Kidney epithelial cell (primary cell): ENCODE measurements around the gene TRIM10. TPM values are rescaled to one million over a fixed set of nuclear protein-coding genes. Genes with fewer than 3 reads are reported as not detected.

Experiments
- DNase-seq: peaks from one replicate; pipeline ENCODE4 v3.0.0-alpha.2; 2010; ENCODE audit warnings: low read depth
- H3K27me3 ChIP-seq: 2 replicates; pipeline ENCODE4 v1.6.0; 2011; ENCODE audit warnings: low read length; ENCODE audit not compliant: control insufficient read depth, insufficient read depth
- H3K36me3 ChIP-seq: 2 replicates; pipeline ENCODE4 v1.5.1; 2011; ENCODE audit warnings: low read length; ENCODE audit not compliant: control insufficient read depth, insufficient read depth
- H3K4me3 ChIP-seq: 2 replicates; pipeline ENCODE4 v1.5.1; 2011; ENCODE audit warnings: low read depth, mild to moderate bottlenecking, control low read depth, low read length
- CTCF ChIP-seq: IDR thresholded peaks from 2 replicates; pipeline ENCODE4 v1.5.1; 2011; ENCODE audit warnings: mild to moderate bottlenecking, moderate library complexity, low read length, control low read depth, inconsistent platforms; ENCODE audit not compliant: insufficient read depth, poor library complexity, severe bottlenecking
- total RNA-seq: library from RNA; depleted of rRNA; stranded (reverse); fragments of >200 nt; gene quantifications from 2 replicates; pipeline ENCODE4 v1.2.3, GENCODE V29; 2015

The TRIM10 gene
- total RNA-seq, 1 donor from 2014 or later = not detected

DNA sequence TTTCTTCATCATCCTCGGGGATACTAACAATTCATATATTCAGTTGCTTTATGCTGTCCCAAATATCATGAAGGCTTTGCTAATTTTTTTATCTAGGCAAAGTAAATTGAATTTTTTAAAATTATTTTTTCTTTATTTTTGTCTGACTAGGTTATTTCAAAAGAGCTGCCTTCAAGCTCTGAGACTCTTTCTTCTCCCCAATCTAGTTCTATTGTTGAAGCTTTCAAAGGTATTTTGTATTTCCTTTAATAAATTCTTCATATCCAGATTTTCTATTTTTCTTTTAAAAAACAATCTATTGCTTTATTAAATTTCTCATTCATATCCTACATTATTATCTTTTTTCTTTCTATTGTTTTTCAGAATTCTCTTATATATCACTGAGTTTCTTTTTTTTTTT lies 19.1 kb upstream of the TRIM10 start:
- no peak overlapping the region for H3K4me3 ChIP-seq
- peaks cover 3% of the 10 kb centered on the region for H3K27me3 ChIP-seq
- no peaks in the 10 kb centered on the region for H3K36me3 ChIP-seq
- TF ChIP-seq CTCF = no peak
- DNase-seq = no peak

GRCh38 chr6:30178837-30179236 lies 17.8 kb upstream of the TRIM10 start:
- Histone ChIP-seq H3K4me3 (no peak overlapping the region), H3K27me3 (peaks cover 6% of the 10 kb centered on the region), H3K36me3 (no peaks in the 10 kb centered on the region)
- DNase-seq = no peak
- no peak for TF ChIP-seq CTCF

GRCh38 chr6:30175765-30176164 lies 14.8 kb upstream of the TRIM10 start:
- Histone ChIP-seq H3K4me3 (no peak overlapping the region), H3K27me3 (peaks cover 24% of the 10 kb centered on the region), H3K36me3 (no peaks in the 10 kb centered on the region)
- no peak for TF ChIP-seq CTCF
- no peak for DNase-seq

DNA sequence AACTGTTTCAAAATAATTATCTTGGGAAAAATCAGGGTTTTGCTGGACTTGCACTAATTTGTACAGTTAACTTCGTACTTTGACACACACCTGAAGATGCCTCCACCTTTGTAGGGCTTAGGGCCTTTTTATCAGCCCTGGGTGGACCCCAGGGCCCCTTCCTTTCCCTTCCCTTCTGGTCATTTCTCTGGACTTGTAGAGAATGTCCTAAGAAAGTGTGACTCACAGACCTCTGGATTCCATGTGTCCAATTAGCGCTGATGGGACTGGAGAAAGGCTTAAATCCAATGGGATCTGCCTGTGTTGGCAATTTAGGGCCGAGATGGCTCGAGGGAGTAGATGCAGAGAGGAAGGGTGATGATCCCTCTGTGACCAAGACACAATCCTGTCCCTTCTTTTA lies 11.7 kb upstream of the TRIM10 start:
- TF ChIP-seq CTCF = no peak

GRCh38 chr6:30171677-30172471 lies 10.9 kb upstream of the TRIM10 start:
- TF ChIP-seq CTCF = no peak
- peaks cover 51% of the 10 kb centered on the region for H3K27me3 ChIP-seq
- DNase-seq = no peak
- no peak overlapping the region for H3K4me3 ChIP-seq
- H3K36me3 ChIP-seq = no peaks in the 10 kb centered on the region

More for the DNA sequence above, 11.7 kb upstream of the TRIM10 start:
- Histone ChIP-seq H3K4me3 (no peak overlapping the region), H3K36me3 (no peaks in the 10 kb centered on the region), H3K27me3 (peaks cover 45% of the 10 kb centered on the region)
- DNase-seq = no peak
